GM12878 (cell line): ENCODE data around the gene TYRP1. TPM values are rescaled to one million over a fixed set of nuclear protein-coding genes. Genes with fewer than 3 reads are reported as not detected.
A peak's percentile ranks its signal among the peaks of the same experiment; 100 is the strongest.

Source experiments
- ATAC-seq: fragments of 200-7000 bp; cut with Tn5 transposase; 3 replicates; pipeline ENCODE4 v1.9.1; 2020; ENCODE audit warnings: mild to moderate bottlenecking, moderate library complexity
- BruUV-seq: library from RNA; stranded (reverse); fragments of 400-500 nt; replicated peaks from 2 replicates; lab custom pipeline; 2021; lab: Mats Ljungman, UMichigan
- CTCF ChIA-PET: fragments of 300-600 bp; sonication (Branson Sonifier 250); formaldehyde crosslinking; extraction: SDS; loops from one replicate; lab custom pipeline; 2021; ENCODE audit warnings: inconsistent platforms; lab: Yijun Ruan, JAX
- POLR2A ChIA-PET: fragments of 350-600 bp; formaldehyde crosslinking; extraction: SDS; loops from one replicate; lab custom pipeline; 2021; ENCODE audit warnings: inconsistent platforms; lab: Charles Lee
- RAD21 ChIA-PET: fragments of 300-600 bp; sonication (Branson Sonifier 250); formaldehyde crosslinking; loops from one replicate; lab custom pipeline; 2023; ENCODE audit warnings: antibody characterized with exemption; ENCODE audit not compliant: unreplicated experiment; lab: Charles Lee
- SMC1A ChIA-PET: fragments of 300-600 bp; sonication (Branson Sonifier 250); formaldehyde crosslinking; loops from one replicate; lab custom pipeline; 2023; ENCODE audit not compliant: unreplicated experiment, uncharacterized antibody; lab: Charles Lee
- DNase-seq: peaks from one replicate; pipeline ENCODE4 v3.0.0-alpha.2; 2011; ENCODE audit warnings: low read depth, low spot score
- FAIRE-seq: peaks from 3 replicates; lab custom pipeline; 2011; peaks lifted over from hg19 to GRCh38; lab: Jason Lieb, UNC
- H2AFZ ChIP-seq: 2 replicates; pipeline ENCODE4 v1.6.0; 2011; ENCODE audit warnings: low read depth, low read length, control low read depth; ENCODE audit not compliant: control insufficient read depth
- H3K27ac ChIP-seq: 2 replicates; pipeline ENCODE4 v1.5.1; 2011; ENCODE audit warnings: control low read depth; ENCODE audit not compliant: control insufficient read depth, insufficient read depth
- H3K27me3 ChIP-seq, 2 experiments: replicated peaks in 1 of 2; 2 replicates each; pipeline versions ENCODE4 v1.6.0 to v1.6.1; 2011; ENCODE audit warnings: low read length in 1 of 2; ENCODE audit not compliant: control insufficient read depth in 2 of 2, insufficient read depth in 2 of 2
- H3K36me3 ChIP-seq, 2 experiments: 2 replicates each; pipeline ENCODE4 v1.5.1; 2011; ENCODE audit warnings: low read length in 1 of 2; ENCODE audit not compliant: control insufficient read depth in 2 of 2, insufficient read depth in 2 of 2
- H3K4me1 ChIP-seq: 2 replicates; pipeline ENCODE4 v1.6.1; 2011; ENCODE audit warnings: mild to moderate bottlenecking, low read length, moderate library complexity, mixed read lengths; ENCODE audit not compliant: control insufficient read depth, insufficient read depth
- H3K4me2 ChIP-seq: 2 replicates; pipeline ENCODE4 v1.6.0; 2011; ENCODE audit warnings: control low read depth; ENCODE audit not compliant: control insufficient read depth, insufficient read depth
- H3K4me3 ChIP-seq: fragments of 200-600 bp; sonication (generic); 2 replicates; pipeline ENCODE4 v1.5.1; 2016
- H3K79me2 ChIP-seq: 2 replicates; pipeline ENCODE4 v1.6.0; 2011; ENCODE audit warnings: low read length; ENCODE audit not compliant: control insufficient read depth, insufficient read depth
- H3K9ac ChIP-seq: 2 replicates; pipeline ENCODE4 v1.8.0; 2011; ENCODE audit warnings: low read length, control low read depth, mixed read lengths; ENCODE audit not compliant: control insufficient read depth, insufficient read depth
- H3K9me3 ChIP-seq: replicated peaks from 3 replicates; pipeline ENCODE4 v1.5.1; 2011; ENCODE audit warnings: mild to moderate bottlenecking, low read length; ENCODE audit not compliant: control insufficient read depth, insufficient read depth
- H4K20me1 ChIP-seq: 2 replicates; pipeline ENCODE4 v1.6.0; 2011; ENCODE audit not compliant: control insufficient read depth, insufficient read depth
- BHLHE40 ChIP-seq, 2 experiments: fragments of 450-650 bp in 1 of 2; IDR thresholded peaks; 2 replicates each; pipeline ENCODE4 v1.6.1; 2011 to 2017; ENCODE audit warnings: low read depth in 2 of 2, borderline replicate concordance in 1 of 2, improper control_type of control experiment in 1 of 2, low read length in 1 of 2, mild to moderate bottlenecking in 1 of 2
- CHD1 ChIP-seq: IDR thresholded peaks from 2 replicates; pipeline ENCODE4 v1.6.1; 2012; ENCODE audit warnings: low read depth, low read length, improper control_type of control experiment
- CREM ChIP-seq: IDR thresholded peaks from 2 replicates; pipeline ENCODE4 v1.6.1; 2014; ENCODE audit warnings: antibody characterized with exemption, low read depth
- IRF3 ChIP-seq: fragments of 450-650 bp; IDR thresholded peaks from 2 replicates; pipeline ENCODE4 v1.6.1; 2014; ENCODE audit warnings: mild to moderate bottlenecking
- JUND ChIP-seq: IDR thresholded peaks from 2 replicates; pipeline ENCODE4 v1.6.1; 2012; ENCODE audit warnings: low read depth, mild to moderate bottlenecking, low read length, improper control_type of control experiment, moderate library complexity
- KAT2A ChIP-seq: conservative IDR thresholded peaks from 2 replicates; pipeline ENCODE4 v1.6.1; 2011; ENCODE audit warnings: low read depth, low read length; ENCODE audit not compliant: control insufficient read depth
- RAD21 ChIP-seq: IDR thresholded peaks from 2 replicates; pipeline ENCODE4 v1.6.1; 2011; ENCODE audit warnings: mild to moderate bottlenecking, low read depth, low read length, moderate library complexity; ENCODE audit not compliant: insufficient read depth
- RB1 ChIP-seq: fragments of 450-650 bp; formaldehyde crosslinking; IDR thresholded peaks from 2 replicates; pipeline ENCODE4 v1.6.1; 2017; ENCODE audit warnings: mild to moderate bottlenecking, borderline replicate concordance
- RBBP5 ChIP-seq: fragments of 200-600 bp; sonication (generic); conservative IDR thresholded peaks from 2 replicates; pipeline ENCODE4 v1.6.1; 2016
- SIN3A ChIP-seq: IDR thresholded peaks from 2 replicates; pipeline ENCODE4 v1.6.1; 2012; ENCODE audit warnings: low read depth, low read length, improper control_type of control experiment
- ZNF207 ChIP-seq: fragments of 450-650 bp; IDR thresholded peaks from 2 replicates; pipeline ENCODE4 v1.6.1; 2014; ENCODE audit warnings: antibody characterized with exemption, mild to moderate bottlenecking, borderline replicate concordance
- ZNF687 ChIP-seq: fragments of 450-650 bp; IDR thresholded peaks from 2 replicates; pipeline ENCODE4 v1.6.1; 2017; ENCODE audit warnings: mild to moderate bottlenecking, moderate library complexity
- WGBS: methylation state at CpG from one replicate; pipeline ENCODE4 v1.1.6; 2016; ENCODE audit warnings: low lambda C conversion rate; ENCODE audit not compliant: insufficient replicate concordance, insufficient coverage; ENCODE audit errors: missing lambda C conversion rate; 5-methylcytosine and 5-hydroxymethylcytosine counted together
- in situ Hi-C: fragments of 300-500 bp; cut with MboI; formaldehyde crosslinking; loops from 9 replicates; pipeline ENCODE4 v1.14.3; 2018; ENCODE audit warnings: mixed read lengths
- intact Hi-C: fragments of 100-400 bp; cut with micrococcal nuclease; formaldehyde crosslinking; loops from one replicate; pipeline ENCODE4 v1.14.2; 2022; ENCODE audit not compliant: unreplicated experiment
- polyA plus RNA-seq, 11 experiments: library from polyadenylated mRNA; depleted of rRNA in 4 of 11; unstranded in 6 of 11; stranded (reverse) in 5 of 11; fragments of >200 nt; fragmentation: Nextera tagmentation in 4 of 11; fragmentation: Illumina TruSeq in 1 of 11; extraction: Ambion mirVana in 4 of 11; extraction: Trizol in 1 of 11; gene quantifications; 1 replicate in 1 of 11; 2 replicates in 10 of 11; pipeline versions ENCODE4 v1.2.1 to v1.2.3, GENCODE V29; 2011 to 2016; ENCODE audit warnings: inconsistent platforms in 2 of 11, missing spikeins in 2 of 11, low read depth in 1 of 11
- total RNA-seq, 4 experiments: library from RNA; depleted of rRNA in 3 of 4; stranded (reverse); fragments of >200 nt in 3 of 4; fragmentation: Illumina TruSeq in 1 of 4; extraction: Trizol in 1 of 4; gene quantifications; 2 replicates each; pipeline versions ENCODE4 v1.2.1 to v1.2.3, GENCODE V29; 2013 to 2021

TYRP1 gene
- total and polyA plus RNA-seq, 10 of the 15 experiments (the other 5 are each of a cell fraction or from before 2014, with no cell fraction given), result 0.01 TPM; not detected in 9

GRCh38 chr9:12666813-12667212 lies 26.4 kb upstream of the TYRP1 start:
- Histone ChIP-seq H2AFZ (no peak overlapping the region), H3K4me3 (no peak overlapping the region), H3K79me2 (no peaks in the 10 kb centered on the region), H3K36me3 (no peaks in the 10 kb centered on the region), H3K9me3 (no peaks in the 10 kb centered on the region), H3K27ac (no peak overlapping the region), H4K20me1 (no peaks in the 10 kb centered on the region), H3K27me3 (no peaks in the 10 kb centered on the region), H3K9ac (no peak overlapping the region), H3K4me2 (no peak overlapping the region), H3K4me1 (no peaks in the 10 kb centered on the region)
- intact Hi-C loops (no loop called here), in situ Hi-C loops (no loop called here)
- FAIRE-seq, result no peak
- no TSS peak for BruUV-seq
- SMC1A ChIA-PET, result no interaction called here
- ATAC-seq, result no peak; the same call in 2 of the 3 replicates
- CTCF ChIA-PET, result interaction anchor here (1.5 kb wide), 1 partner anchor 34 kb away, joined by 3 read pairs; no protein-coding TSS in a partner anchor
- WGBS, result 26% methylated on average over 2 of the region's 2 CpGs
- POLR2A ChIA-PET, result no interaction called here
- RAD21 ChIA-PET, result no interaction called here
- no peak for TF ChIP-seq BHLHE40 (IDR thresholded peaks at IDR 0.05; ENCODE audit: borderline replicate concordance in 1 of 2, low read depth in 2 of 2, low read length in 1 of 2)
- TF ChIP-seq RAD21, result 0 out of 2 replicates have a peak, but pooled peaks have one; percentile 12
- no peak for DNase-seq

- Histone ChIP-seq H3K9me3 (no peaks in the 10 kb centered on the region), H3K27me3 (no peaks in the 10 kb centered on the region), H2AFZ (no peak overlapping the region), H3K9ac (no peak overlapping the region), H3K79me2 (no peaks in the 10 kb centered on the region), H3K36me3 (no peaks in the 10 kb centered on the region), H4K20me1 (no peaks in the 10 kb centered on the region), H3K27ac (no peak overlapping the region), H3K4me3 (no peak overlapping the region), H3K4me2 (no peak overlapping the region), H3K4me1 (no peaks in the 10 kb centered on the region)
- ATAC-seq, result no peak
- DNase-seq, result no peak
- in situ Hi-C loops, result no loop called here
- WGBS, result 60% methylated on average over 3 of the region's 3 CpGs
- BruUV-seq, result no TSS peak
- intact Hi-C loops, result no loop called here
- SMC1A ChIA-PET, result no interaction called here
- no peak for FAIRE-seq
- CTCF ChIA-PET, result no interaction called here
- RAD21 ChIA-PET, result no interaction called here
- POLR2A ChIA-PET, result no interaction called here
- TF ChIP-seq RBBP5, result no peak
- no peak for TF ChIP-seq ZNF687
- TF ChIP-seq CHD1, result no peak
- no peak for TF ChIP-seq BHLHE40 (IDR thresholded peaks at IDR 0.05; ENCODE audit: borderline replicate concordance in 1 of 2, low read depth in 2 of 2, low read length in 1 of 2)
- no peak for TF ChIP-seq CREM
- no peak for TF ChIP-seq JUND
- TF ChIP-seq IRF3, result no peak
- no peak for TF ChIP-seq RB1
- TF ChIP-seq ZNF207, result no peak
- TF ChIP-seq SIN3A, result no peak
- TF ChIP-seq KAT2A, result no peak
These were observed 25.3 kb upstream of the TYRP1 start for GRCh38 chr9:12667892-12668291.
